Right lung (tissue), 5 donors: ENCODE data around the gene KREMEN2. TPM values are rescaled to one million over a fixed set of nuclear protein-coding genes. Genes with fewer than 3 reads are reported as not detected.

Experiments used
- DNase-seq, 2 donors: peaks; one replicate each; pipeline ENCODE4 v3.0.0-alpha.2; 2013
- polyA plus RNA-seq, 5 donors: library from polyadenylated mRNA; unstranded; fragments of 120-200 nt; gene quantifications; one replicate each; pipeline versions ENCODE4 v1.2.1 to v1.2.3, GENCODE V29; 2013; ENCODE audit warnings: inconsistent platforms in 1 of 5, low replicate concordance in 1 of 5; ENCODE audit not compliant: insufficient read length in 5 of 5, insufficient read depth in 1 of 5

Gene KREMEN2
- polyA plus RNA-seq, 5 donors: 0.16 to 0.87 (median 0.26) TPM

- DNase-seq: peak; percentile 94
These were observed 39.7 kb downstream of the KREMEN2 start for GRCh38 chr16:3003582-3004270.

DNA sequence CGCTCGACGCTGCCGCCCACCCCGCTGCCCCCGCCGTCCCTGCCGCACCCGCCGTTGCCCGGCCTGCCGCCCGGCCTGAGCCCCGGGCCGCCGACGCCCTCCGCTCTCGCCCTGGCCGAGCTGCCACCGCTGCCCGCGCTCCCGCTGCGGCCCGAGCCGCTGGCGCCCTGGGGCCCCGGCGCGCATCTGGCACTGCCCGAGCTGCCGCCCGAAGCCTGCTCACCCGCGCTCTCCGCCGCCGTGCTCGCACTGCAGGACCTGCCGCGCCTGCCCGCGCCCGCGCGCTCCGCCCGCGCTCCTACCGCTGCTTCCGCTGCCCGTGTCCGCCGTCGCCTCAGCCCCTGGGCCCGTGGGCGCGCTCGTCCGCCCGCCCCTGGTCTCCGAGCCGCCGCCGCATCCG lies 40.2 kb downstream of the KREMEN2 start:
- no peak for DNase-seq

DNA sequence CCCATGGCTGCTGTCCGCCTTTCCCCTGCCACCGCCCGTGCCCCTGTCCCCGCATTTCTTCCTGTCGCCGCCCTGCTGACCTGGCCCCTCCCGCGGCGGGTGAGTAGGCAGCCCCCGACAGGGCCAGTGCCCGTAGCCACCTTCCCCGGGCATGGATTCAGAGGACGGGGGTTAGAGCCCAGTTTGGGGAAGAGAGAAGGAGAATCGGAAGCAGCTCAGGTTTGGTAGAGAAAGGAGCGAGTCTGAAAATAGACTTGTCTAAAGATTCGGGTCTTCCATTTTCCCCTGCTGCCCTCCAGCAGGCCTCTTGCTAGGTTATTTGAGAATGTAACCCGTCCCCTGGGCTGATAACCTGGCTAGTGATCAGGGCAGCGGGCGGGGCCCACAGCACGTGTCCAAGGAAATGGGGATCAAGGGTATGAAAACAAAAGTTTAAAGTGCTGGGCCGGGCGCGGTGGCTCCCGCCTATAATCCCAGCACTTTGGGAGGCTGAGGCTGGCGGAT lies 40.8 kb downstream of the KREMEN2 start:
- DNase-seq: no peak

- no peak for DNase-seq
These were observed 43.2 kb downstream of the KREMEN2 start for GRCh38 chr16:3007059-3007956.

DNA sequence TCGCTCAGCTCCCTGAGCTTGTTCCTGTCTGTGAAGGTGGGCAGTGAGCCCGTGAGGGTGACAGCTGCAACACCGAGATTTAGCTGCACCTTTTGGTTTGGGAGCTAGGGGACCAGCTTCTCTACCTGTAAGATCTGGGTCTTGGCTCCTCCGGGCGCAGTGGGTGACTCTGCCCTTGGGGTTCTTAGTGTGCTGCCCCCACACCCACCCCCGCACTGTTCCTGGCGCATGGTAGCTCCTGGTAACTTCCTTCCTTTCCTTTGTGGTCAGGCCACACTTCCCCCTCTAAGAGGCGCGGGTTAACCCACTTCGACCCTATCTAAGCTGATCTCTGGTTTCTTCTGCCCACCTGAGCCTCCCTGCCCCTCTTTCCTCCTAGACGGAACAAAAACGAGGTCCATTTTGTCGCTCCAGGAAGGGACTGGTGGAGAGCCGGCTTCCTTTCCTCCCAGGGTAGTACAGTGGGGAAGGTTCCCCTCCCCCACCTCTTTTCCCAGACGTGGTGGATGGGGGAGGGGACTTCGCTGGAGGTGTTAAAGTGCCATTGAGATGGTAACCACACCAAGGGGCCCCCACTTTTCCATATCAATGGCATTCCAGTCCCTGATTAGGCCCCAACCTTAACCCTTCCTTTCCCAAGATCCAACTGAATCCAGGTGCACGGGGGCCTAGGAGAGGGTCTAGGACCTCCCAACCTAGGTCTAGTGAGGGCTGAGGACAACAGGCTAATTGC lies 44.0 kb downstream of the KREMEN2 start:
- no peak for DNase-seq

GRCh38 chr16:3008690-3009037 lies 44.6 kb downstream of the KREMEN2 start:
- no peak for DNase-seq

DNA sequence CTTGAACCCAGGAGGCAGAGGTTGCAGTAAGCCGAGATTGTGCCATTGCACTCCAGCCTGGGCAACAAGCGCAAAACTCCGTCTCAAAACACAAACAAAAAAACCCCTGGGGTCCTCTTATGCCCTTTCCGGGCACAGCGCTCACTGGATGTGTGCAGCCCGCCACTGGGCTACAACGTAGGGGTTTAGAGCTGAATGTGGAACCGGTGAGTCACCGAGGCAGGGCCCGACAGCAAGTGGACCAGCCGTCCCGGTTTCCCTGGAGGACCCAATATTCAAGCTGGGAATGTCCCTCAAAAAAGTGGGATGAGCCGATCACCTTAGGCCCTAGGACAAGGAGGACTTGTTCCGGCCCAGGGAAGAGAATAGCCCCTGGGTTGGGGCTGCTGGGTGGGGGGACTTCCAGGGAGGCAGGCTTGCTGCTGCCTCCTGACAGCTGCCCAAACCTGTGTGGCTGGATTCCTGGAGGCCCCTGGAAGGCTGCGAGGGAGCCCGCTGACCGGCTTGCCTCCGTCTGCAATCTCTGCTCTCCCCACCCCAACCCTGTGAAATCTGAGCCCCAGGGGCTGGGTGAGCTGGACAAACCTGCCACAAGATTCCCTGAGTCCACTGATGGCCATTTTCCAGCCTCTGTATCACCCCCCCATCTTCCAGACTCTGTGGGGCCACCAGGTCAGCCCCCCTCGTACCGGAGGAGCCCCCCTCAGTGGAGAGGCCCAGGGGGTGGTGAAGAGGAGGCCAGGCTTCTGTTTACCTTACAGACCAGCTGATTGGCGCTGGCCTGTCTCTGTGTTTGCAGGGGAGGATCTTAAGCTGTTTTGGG lies 45.7 kb downstream of the KREMEN2 start:
- peak in 1 of 2 donors; percentile 81 for DNase-seq

GRCh38 chr16:3010510-3010909 lies 46.4 kb downstream of the KREMEN2 start:
- DNase-seq: no peak

- no peak for DNase-seq
These were observed 48.2 kb downstream of the KREMEN2 start for GRCh38 chr16:3012246-3012645.

DNA sequence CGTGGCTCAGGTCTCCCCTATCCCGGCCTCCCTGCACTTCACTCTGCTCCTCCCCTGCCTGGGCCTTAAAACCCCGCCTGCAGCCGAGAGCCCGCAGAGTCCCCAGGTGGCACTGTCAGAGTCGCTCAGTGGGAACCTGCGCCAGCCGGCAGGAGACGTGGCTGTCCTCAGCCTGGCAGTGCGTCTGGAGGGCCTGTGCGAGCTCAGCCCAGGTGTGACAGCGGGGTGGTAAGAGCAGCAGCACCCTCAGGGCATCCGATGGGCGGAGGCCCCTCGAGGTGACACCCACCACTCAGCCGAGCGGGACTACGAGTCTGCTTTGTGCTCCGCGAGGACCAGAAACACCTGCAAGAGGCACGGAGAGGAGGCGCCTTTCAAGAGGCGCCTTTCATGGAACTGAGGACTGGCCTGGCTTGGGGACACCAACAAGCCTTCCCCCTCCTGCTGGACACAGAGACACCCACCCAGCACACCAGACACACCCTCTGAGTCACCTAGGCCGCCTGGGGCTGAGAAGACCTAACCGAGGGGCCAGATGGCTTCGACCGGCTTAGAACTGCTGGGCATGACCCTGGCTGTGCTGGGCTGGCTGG lies 48.8 kb downstream of the KREMEN2 start, which contains the start of gene CLDN9:
TSS of gene CLDN9 (plus strand) at position 96 of the 593 bp plus-strand sequence. CDS start at position 536, 440 bp downstream.
- DNase-seq: no peak

- no peak for DNase-seq
These were observed 49.4 kb downstream of the KREMEN2 start for GRCh38 chr16:3013491-3013951.

GRCh38 chr16:3013998-3014690 lies 50.1 kb downstream of the KREMEN2 start:
- DNase-seq: no peak

DNA sequence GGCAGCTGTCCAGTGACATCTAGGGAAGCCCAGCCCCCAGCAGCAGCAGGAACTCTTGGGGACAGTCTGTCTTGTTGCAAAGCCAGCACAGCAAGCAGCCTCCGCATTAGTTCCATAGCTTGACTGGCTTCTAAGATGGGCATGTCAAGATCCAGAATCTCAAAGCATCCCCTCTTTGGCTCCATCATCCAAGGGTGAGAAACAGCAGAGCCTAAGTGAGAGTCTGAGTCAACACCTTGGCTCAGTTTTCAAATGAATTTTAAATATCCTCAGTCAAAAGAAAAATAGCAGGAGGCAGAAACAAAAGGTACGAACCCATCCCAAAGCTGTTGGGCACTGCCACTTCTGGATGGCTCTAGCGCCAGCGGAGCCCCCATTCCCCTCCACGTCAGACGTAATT lies 50.9 kb downstream of the KREMEN2 start:
- no peak for DNase-seq

- no peak for DNase-seq
These were observed 51.9 kb downstream of the KREMEN2 start for GRCh38 chr16:3015865-3016521.

GRCh38 chr16:3017344-3017743 lies 53.3 kb downstream of the KREMEN2 start:
- no peak for DNase-seq
